Measurements from ENCODE around the gene EMILIN1.
"Not testable (repeated sequence)": the region's sequence is repeated elsewhere in the genome, so short reads cannot be mapped to it uniquely, and the experiment has no call there.

EMILIN1 gene

GRCh38 chr2:27094353-27094984, 16.1 kb downstream of the EMILIN1 start:
- no peak for DNase-seq (ENCODE audit: low read depth)

- DNase-seq (ENCODE audit: low read depth): no peak
Measured at GRCh38 chr2:27095427-27095744, 17.0 kb downstream of the EMILIN1 start.

GRCh38 chr2:27095745-27096651, 17.6 kb downstream of the EMILIN1 start:
- DNase-seq (ENCODE audit: low read depth): no peak

- DNase-seq (ENCODE audit: low read depth): no peak
Measured at GRCh38 chr2:27096748-27097297, 18.4 kb downstream of the EMILIN1 start.

- DNase-seq (ENCODE audit: low read depth): no peak
Measured at GRCh38 chr2:27097341-27097740, 18.9 kb downstream of the EMILIN1 start.

GRCh38 chr2:27099334-27099955, 21.0 kb downstream of the EMILIN1 start:
- no peak for DNase-seq (ENCODE audit: low read depth)

- DNase-seq (ENCODE audit: low read depth): no peak
Measured at GRCh38 chr2:27100036-27100435, 21.6 kb downstream of the EMILIN1 start.

GRCh38 chr2:27102329-27102728, 23.9 kb downstream of the EMILIN1 start:
- DNase-seq (ENCODE audit: low read depth): no peak

- no peak for DNase-seq (ENCODE audit: low read depth)
Measured at GRCh38 chr2:27105981-27106380, 27.6 kb downstream of the EMILIN1 start.

- no peak for DNase-seq (ENCODE audit: low read depth)
Measured at GRCh38 chr2:27108221-27108620, 29.8 kb downstream of the EMILIN1 start.

GRCh38 chr2:27109083-27109482, 30.7 kb downstream of the EMILIN1 start:
- DNase-seq (ENCODE audit: low read depth): no peak

GRCh38 chr2:27110603-27111352, 32.4 kb downstream of the EMILIN1 start:
- not testable (repeated sequence) for DNase-seq (ENCODE audit: low read depth)

GRCh38 chr2:27111392-27112078, 33.1 kb downstream of the EMILIN1 start:
- not testable (repeated sequence) for DNase-seq (ENCODE audit: low read depth)

- DNase-seq (ENCODE audit: low read depth): no peak
Measured at GRCh38 chr2:27115519-27115918, 37.1 kb downstream of the EMILIN1 start.

- no peak for DNase-seq (ENCODE audit: low read depth)
Measured at GRCh38 chr2:27117995-27118524, 39.6 kb downstream of the EMILIN1 start.

- no peak for DNase-seq (ENCODE audit: low read depth)
Measured at GRCh38 chr2:27118525-27119329, 40.3 kb downstream of the EMILIN1 start, which contains the start of gene CGREF1. Gene CGREF1, minus strand, starts transcription at chr2:27119128. Its CDS starts 14,762 bp downstream, at chr2:27104366.

GRCh38 chr2:27119330-27119670, 40.9 kb downstream of the EMILIN1 start:
- DNase-seq (ENCODE audit: low read depth): not testable (repeated sequence)

- no peak for DNase-seq (ENCODE audit: low read depth)
Measured at GRCh38 chr2:27121906-27122305, 43.5 kb downstream of the EMILIN1 start.

GRCh38 chr2:27122791-27123190, 44.4 kb downstream of the EMILIN1 start:
- no peak for DNase-seq (ENCODE audit: low read depth)

All from stimulated activated CD8-positive, alpha-beta memory T cell treated with anti-CD3 and anti-CD28 coated beads, Interleukin-15, amount 100 ng/mL, for 1 hour (primary cell).